GM18517 (cell line): Measurements from ENCODE around the gene SETDB2.

ENCODE experiments used
- ATAC-seq: cut with Tn5 transposase; IDR thresholded peaks from one replicate; pipeline ENCODE4 v1.9.1; 2021; ENCODE audit warnings: mild to moderate bottlenecking, moderate library complexity; ENCODE audit not compliant: unreplicated experiment

The SETDB2 gene

DNA sequence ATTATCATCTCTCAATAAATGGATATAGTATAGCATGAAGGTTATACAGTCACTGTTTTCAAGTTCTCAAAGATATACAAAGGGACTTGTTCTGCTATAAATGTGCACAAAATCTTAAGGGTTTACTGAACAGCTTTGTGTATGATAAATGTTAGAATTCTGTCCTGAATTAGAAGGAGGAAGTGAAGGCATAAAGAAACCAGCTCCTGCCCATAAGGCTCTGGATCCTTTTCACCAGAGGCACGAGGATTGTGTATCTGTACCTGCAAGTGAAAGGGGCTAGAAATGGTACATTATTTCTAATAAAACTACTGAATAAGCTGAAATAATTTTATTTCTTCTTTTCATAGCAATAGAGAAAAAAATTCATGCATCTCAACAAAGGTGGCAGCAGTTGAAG lies 84.1 kb downstream of the SETDB2 start:
- ATAC-seq, result no peak

DNA sequence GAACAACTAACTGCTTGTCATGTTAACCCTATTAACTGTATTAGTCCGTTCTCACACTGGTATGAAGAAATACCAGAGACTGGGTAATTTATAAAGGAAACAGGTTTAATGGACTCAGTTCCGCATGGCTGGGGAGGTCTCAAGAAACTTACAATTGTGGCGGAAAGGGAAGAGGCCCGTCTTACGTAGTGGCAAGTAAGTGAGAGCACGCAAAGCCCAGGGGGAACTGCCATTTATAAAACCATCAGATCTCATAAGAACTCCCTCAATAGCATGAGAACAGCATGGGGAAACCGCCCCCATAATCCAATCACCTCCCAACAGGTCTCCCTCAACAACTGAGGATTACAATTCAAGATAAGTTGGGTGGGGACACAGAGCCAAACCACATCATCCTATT lies 86.4 kb downstream of the SETDB2 start:
- peak; percentile 49 for ATAC-seq

- ATAC-seq, result no peak
Observed at GRCh38 chr13:49532593-49532992, 88.5 kb downstream of the SETDB2 start.

- no peak for ATAC-seq
Observed at GRCh38 chr13:49533011-49533410, 88.9 kb downstream of the SETDB2 start.

DNA sequence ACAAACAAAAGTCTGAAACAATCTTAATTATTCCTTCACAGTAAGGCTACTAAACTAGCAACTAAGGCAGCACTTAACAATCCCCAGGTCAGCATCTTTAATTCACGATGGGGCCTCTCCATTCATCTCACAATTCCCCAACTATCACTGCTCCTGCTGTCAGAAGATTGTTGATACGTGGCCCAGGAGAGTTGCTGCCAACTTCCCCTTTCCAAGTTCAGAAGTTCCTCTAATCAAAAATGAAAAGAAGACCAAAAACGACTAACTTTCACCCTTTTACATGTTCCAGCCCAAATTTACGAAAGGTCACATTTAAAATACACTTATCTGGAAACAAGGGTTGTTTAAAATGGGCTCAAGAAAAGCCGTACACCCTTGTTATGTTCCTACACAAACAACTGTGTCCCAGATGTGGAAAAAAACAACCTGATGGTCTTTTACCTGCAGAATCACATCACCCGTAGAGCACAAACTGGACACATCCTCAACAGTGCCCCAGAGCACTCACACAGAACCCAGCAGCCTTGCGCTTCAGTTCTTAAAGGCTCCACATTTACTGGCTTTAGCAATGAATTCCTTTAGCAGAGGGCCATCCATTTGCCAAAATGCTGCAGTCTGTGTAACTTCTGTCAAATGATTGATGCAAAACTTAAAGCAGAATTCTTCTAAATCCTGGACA lies 89.7 kb downstream of the SETDB2 start:
- ATAC-seq, result no peak

DNA sequence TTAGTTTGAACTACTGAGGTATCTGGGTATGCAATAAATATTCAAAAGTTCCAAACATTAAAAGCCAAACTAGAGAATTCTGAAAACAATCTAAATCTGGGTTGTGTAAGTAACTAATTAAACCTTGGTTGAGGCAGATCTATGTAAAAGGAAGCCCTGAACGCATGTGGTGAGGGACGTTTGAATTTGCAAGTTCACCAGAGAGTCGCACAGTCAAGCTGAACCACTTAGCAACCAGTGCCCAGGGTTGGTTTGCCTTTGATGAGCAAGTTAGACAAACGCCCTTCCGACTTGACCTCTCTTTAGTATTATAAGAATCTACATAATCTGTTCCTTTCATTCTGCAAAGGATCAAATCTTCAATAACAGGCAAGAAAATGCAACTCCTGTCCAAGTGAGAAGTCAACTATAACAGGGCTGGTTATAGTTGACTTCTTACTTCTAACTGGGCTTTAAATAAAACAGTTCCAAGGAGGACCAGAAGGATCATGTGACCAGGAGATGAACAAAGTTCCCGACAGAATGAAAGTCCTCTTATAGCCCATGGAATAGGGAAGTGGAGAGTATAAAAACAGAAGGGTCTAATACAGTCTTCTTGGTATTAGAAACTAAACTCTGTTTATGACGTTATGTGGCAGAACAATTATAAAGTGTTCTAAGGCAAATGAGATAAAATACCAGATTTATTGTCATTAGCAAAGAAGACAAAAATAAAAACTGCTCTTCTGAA lies 92.2 kb downstream of the SETDB2 start:
- ATAC-seq, result no peak

- ATAC-seq, result no peak
Observed at GRCh38 chr13:49538404-49538803, 94.3 kb downstream of the SETDB2 start.

- no peak for ATAC-seq
Observed at GRCh38 chr13:49539313-49539712, 95.2 kb downstream of the SETDB2 start.

GRCh38 chr13:49539746-49540145 lies 95.7 kb downstream of the SETDB2 start:
- no peak for ATAC-seq

GRCh38 chr13:49540552-49540951 lies 96.5 kb downstream of the SETDB2 start:
- no peak for ATAC-seq

DNA sequence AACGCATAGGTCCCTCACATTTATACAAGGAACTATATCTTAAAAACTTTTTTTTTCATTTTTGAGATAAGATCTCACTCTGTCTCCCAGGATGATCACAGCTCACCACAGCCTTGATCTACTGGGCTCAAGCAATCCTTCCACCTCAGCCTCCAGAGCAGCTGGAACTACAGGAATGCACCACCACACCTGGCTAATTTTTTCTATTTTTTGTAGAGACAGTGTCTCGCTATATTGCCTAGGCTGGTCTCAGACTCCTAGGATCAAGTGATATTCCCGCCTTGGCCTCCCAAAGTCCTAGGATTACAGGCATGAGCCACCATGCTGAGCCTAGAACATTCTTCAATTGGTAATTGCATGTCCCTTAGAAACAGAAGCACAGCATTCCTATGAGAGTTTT lies 99.6 kb downstream of the SETDB2 start:
- ATAC-seq, result no peak
